Measurements from ENCODE around the gene PRSS38. TPM values are rescaled to one million over a fixed set of nuclear protein-coding genes. Genes with fewer than 3 reads are reported as not detected.

Gene PRSS38
- total RNA-seq, 1 experiment from 2014 or later = not detected

- DNase-seq (ENCODE audit: unreplicated experiment) = no peak
- H3K36me3 Mint-ChIP-seq (ENCODE audit: insufficient read depth, unreplicated experiment) = peaks cover 17% of the 10 kb centered on the region
- POLR2A ChIA-PET = interaction anchor here (0.8 to 1.1 kb wide), 3 partner anchors 11 to 44 kb away, joined by 3 to 6 read pairs (median 3); partner anchors contain the start of gene JMJD4
- TF ChIP-seq CTCF (IDR thresholded peaks at IDR 0.05; ENCODE audit: unreplicated experiment) = no peak
- intact Hi-C loops (cut with micrococcal nuclease) = no loop called here
- H3K27me3 Mint-ChIP-seq (ENCODE audit: insufficient read depth, unreplicated experiment) = no peaks in the 10 kb centered on the region
- H3K27ac Mint-ChIP-seq (ENCODE audit: low read depth, unreplicated experiment) = no peak overlapping the region
- CTCF ChIA-PET = interaction anchor here (0.5 to 5.7 kb wide), 7 partner anchors 12 to 301 kb away, joined by 3 to 22 read pairs (median 4); no protein-coding TSS in a partner anchor
- BruUV-seq (replicated peaks) = no TSS peak
- H3K4me1 Mint-ChIP-seq (ENCODE audit: insufficient read depth, unreplicated experiment) = no peaks in the 10 kb centered on the region
- H3K4me3 Mint-ChIP-seq (ENCODE audit: unreplicated experiment) = no peak overlapping the region
- no peaks in the 10 kb centered on the region for H3K9me3 Mint-ChIP-seq (ENCODE audit: unreplicated experiment)
These were observed 36.4 kb upstream of the PRSS38 start for GRCh38 chr1:227779021-227779441.

GRCh38 chr1:227779685-227780084, 35.8 kb upstream of the PRSS38 start:
- H3K4me3 Mint-ChIP-seq (ENCODE audit: unreplicated experiment) = no peak overlapping the region
- no peak for DNase-seq (ENCODE audit: unreplicated experiment)
- H3K27ac Mint-ChIP-seq (ENCODE audit: low read depth, unreplicated experiment) = no peak overlapping the region
- intact Hi-C loops (cut with micrococcal nuclease) = no loop called here
- H3K27me3 Mint-ChIP-seq (ENCODE audit: insufficient read depth, unreplicated experiment) = no peaks in the 10 kb centered on the region
- BruUV-seq (replicated peaks) = no TSS peak
- POLR2A ChIA-PET = interaction anchor here (1.0 to 1.1 kb wide), 2 partner anchors 11 to 45 kb away, joined by 3 read pairs; partner anchors contain the start of gene JMJD4
- H3K9me3 Mint-ChIP-seq (ENCODE audit: unreplicated experiment) = no peaks in the 10 kb centered on the region
- no peaks in the 10 kb centered on the region for H3K4me1 Mint-ChIP-seq (ENCODE audit: insufficient read depth, unreplicated experiment)
- peaks cover 16% of the 10 kb centered on the region for H3K36me3 Mint-ChIP-seq (ENCODE audit: insufficient read depth, unreplicated experiment)
- no peak for TF ChIP-seq CTCF (IDR thresholded peaks at IDR 0.05; ENCODE audit: unreplicated experiment)
- CTCF ChIA-PET = interaction anchor here (0.5 to 5.7 kb wide), 7 partner anchors 11 to 220 kb away, joined by 3 to 22 read pairs (median 3); no protein-coding TSS in a partner anchor

DNA sequence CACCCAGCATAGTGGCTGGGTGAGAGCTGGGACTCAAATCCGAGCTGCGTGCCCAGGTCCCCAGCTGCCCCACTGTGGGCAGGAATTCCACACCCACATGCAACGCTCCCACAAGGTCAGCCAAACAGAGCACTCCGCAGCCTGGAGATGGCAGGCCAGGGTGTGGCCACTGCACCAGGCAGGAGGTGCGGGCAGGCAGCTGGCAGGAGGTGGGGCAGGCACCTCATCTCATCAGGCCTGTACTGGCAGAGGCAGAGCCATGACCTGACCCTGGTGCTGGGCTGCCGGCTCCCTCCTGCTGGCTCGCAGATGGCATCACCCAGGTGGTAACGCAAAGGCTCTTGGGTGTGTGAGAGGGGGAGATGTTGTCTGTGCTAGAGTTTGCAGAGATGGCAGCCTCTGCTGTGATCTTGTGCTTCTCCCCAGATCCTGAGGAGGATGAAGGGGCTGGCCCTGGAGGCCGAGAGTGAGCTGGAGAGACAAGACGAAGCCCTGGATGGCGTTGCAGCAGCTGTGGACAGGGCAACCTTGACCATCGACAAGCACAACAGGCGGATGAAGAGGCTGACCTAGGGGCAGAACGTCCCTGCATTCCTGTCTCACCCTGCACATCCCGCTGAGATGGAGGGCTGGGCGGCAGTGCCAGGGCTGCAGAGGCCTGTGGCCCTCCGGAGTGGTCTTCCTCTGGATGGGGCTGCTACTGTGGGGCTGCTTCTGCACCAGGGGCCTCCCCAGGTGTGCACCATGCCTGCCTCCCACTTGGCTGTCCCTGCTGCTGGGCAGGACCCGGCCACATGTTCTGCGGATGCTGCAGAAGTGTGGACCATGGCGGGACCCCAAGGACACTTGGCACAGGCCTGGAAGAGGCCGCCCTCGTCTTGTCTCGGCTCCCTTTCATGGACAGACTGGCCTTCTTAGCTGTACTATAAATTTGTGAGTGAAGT, 35.1 kb upstream of the PRSS38 start:
- intact Hi-C loops (cut with micrococcal nuclease) = no loop called here
- no TSS peak for BruUV-seq (replicated peaks)
- Mint-ChIP-seq H3K9me3 (ENCODE audit: unreplicated experiment) (no peaks in the 10 kb centered on the region), H3K36me3 (ENCODE audit: insufficient read depth, unreplicated experiment) (peaks cover 16% of the 10 kb centered on the region), H3K4me1 (ENCODE audit: insufficient read depth, unreplicated experiment) (no peaks in the 10 kb centered on the region), H3K27me3 (ENCODE audit: insufficient read depth, unreplicated experiment) (no peaks in the 10 kb centered on the region), H3K4me3 (ENCODE audit: unreplicated experiment) (no peak overlapping the region), H3K27ac (ENCODE audit: low read depth, unreplicated experiment) (no peak overlapping the region)
- DNase-seq (ENCODE audit: unreplicated experiment) = no peak
- CTCF ChIA-PET = interaction anchor here (0.6 to 5.7 kb wide), 6 partner anchors 10 to 166 kb away, joined by 3 to 22 read pairs (median 3); no protein-coding TSS in a partner anchor
- POLR2A ChIA-PET = interaction anchor here (1.0 kb wide), 1 partner anchor 46 kb away, joined by 3 read pairs; the partner anchor contains the start of gene JMJD4
- TF ChIP-seq CTCF (IDR thresholded peaks at IDR 0.05; ENCODE audit: unreplicated experiment) = no peak

DNA sequence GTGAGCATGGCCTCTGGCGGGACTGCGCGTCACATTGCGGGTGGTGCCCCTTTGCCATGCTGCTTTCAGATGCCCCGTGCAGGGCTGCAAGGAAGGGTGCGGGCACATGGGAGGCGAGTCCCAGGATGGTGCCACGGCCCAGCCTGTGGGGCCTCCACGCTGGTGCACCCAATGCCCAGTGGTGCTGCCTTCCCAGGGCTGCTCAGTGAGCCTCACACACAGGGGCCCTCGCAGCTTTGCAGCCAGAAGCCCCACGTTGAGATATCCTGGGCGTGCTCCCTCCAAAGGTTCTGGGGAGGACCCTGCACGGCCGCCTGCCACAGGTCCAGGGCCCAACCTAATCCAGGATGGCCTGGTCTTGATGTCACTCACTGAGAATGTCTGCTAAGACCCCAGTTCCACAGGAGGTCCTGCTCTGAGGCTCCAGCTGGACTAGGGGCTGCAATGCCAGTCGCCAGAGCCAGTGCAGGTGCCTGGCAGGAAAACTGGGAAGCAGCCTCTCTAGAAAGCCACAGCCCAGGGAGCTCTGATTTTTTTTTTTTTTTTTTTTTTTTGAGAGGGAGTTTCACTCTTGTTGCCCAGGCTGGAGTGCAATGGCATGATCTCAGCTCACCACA, 34.1 kb upstream of the PRSS38 start:
- no peak for TF ChIP-seq CTCF (IDR thresholded peaks at IDR 0.05; ENCODE audit: unreplicated experiment)
- Mint-ChIP-seq H3K4me1 (ENCODE audit: insufficient read depth, unreplicated experiment) (no peaks in the 10 kb centered on the region), H3K36me3 (ENCODE audit: insufficient read depth, unreplicated experiment) (peaks cover 24% of the 10 kb centered on the region), H3K9me3 (ENCODE audit: unreplicated experiment) (no peaks in the 10 kb centered on the region), H3K27me3 (ENCODE audit: insufficient read depth, unreplicated experiment) (no peaks in the 10 kb centered on the region), H3K27ac (ENCODE audit: low read depth, unreplicated experiment) (no peak overlapping the region), H3K4me3 (ENCODE audit: unreplicated experiment) (no peak overlapping the region)
- ChIA-PET POLR2A (no interaction called here), CTCF (interaction anchor here (5.7 kb wide), 1 partner anchor 18 kb away, joined by 22 read pairs; no protein-coding TSS in a partner anchor)
- intact Hi-C loops (cut with micrococcal nuclease) = no loop called here
- no peak for DNase-seq (ENCODE audit: unreplicated experiment)
- no TSS peak for BruUV-seq (replicated peaks)
